NCI-H1092 (cell line): ENCODE data around the gene PRDM16.
"Not testable (repeated sequence)": the region's sequence is repeated elsewhere in the genome, so short reads cannot be mapped to it uniquely, and the experiment has no call there.

Source experiments
- DNase-seq: peaks from one replicate; lab custom pipeline; 2025; lab: John Stamatoyannopoulos, UW

The PRDM16 gene

DNA sequence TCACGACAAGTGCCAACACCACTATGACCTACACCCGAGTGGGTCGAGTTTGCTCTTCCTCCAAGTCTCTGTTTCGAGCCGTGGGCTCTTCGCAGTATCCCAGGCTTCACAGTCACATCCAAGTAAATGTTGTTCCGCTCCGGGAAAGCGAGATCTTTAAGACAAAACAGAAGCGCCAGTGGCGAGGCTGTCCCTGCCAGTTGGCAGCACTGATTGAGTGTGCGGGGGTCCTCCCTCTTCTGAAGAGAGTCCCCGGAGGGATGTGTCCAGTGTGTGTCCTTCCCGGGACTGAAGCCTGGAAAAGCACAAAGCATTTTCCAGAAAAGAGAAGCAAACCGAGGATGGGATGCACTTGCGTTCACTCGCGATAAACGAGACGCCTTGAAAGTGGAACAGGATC lies 158.9 kb downstream of the PRDM16 start:
- DNase-seq: no peak

DNA sequence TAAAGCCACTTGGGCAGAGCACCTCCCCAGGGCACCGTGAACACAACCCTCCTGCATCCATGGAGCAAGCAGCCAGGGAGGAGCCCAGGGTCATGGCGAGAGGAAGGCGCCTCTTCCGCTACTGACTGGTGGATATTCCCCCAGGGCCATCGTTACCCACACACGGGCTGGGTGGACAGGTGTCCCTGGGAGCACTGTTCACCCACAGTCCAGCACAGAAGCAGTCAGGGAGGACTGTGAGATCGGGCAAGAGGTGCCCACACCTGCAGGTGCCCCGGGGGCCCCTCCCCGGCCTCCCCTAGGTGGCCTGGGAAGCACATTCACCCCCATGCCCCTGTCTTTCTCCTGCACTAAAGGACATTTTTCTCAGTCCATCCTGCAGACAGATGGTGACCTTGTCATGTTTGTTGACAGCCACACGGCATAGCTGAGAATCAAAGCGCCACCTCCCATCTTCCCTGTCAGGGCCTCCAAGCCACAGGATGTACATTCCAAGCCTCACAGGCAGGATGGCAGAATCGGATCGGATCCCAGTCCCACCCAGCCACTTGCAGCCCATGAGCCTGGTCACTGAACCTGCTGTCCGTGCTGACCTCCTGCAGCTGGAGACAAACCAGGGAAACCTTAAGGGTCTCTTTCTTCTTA lies 160.2 kb downstream of the PRDM16 start:
- DNase-seq: no peak

DNA sequence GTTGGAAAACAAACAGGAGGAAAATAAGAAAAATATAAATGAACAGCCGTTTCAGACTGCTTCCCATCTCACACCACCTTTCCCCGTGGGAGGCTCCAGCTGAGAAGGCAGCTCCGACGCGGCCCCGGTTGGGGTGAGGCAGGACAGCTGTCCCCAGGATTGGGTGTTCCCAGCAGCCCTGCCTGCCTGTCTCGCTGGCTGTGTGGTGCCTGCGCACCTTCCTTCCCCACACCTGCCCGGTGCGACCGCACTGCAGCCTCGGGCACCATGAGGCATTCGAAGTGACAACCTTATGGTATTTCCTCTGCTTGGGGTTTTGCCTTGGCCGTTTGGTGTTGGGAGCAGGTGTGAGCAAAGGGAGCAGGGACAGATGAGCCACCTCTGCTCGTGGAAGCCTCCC lies 161.6 kb downstream of the PRDM16 start:
- DNase-seq: no peak

- no peak for DNase-seq
Measured at GRCh38 chr1:3231245-3231644, 162.2 kb downstream of the PRDM16 start.

DNA sequence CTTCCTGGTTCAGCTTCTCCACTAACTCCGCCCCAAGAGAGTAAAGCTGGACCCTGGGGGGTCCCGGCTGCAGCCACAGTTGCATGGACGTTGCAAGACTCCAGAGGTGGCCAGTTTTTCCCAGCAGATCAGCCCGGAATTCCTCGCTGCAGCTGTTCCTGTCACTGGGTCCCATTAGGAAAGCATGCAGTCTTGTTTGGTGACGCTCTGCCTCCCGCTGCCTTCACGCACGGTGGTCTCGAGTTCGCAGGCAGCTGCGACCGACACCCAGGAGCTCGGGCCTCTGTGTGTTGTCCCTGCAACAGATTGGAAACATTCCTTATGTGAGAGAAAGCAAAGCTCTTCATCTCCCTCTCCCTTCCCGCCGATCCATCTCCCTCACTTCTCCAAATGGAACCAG lies 162.8 kb downstream of the PRDM16 start:
- DNase-seq: no peak

DNA sequence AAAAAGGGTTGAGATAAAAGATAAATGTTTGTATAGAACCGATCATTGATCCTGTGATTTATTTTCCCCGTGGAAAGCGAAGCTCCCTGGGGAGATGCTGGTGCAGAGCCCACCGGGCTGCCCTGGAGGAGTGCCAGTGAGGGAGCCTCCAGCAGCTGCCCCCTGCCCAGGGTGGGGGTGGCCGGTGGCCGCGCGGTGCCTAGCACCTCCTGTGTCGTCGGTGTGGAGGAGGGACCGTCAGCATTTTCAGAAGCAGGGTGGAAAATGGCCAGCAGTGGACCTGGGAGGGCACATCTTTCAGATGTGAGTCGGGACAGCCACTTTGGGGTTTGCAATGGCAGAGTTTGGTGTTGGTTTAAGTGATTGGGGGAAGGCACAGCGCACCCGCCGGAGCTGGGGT lies 164.0 kb downstream of the PRDM16 start:
- DNase-seq: no peak

- no peak for DNase-seq
Measured at GRCh38 chr1:3233551-3233950, 164.5 kb downstream of the PRDM16 start.

DNA sequence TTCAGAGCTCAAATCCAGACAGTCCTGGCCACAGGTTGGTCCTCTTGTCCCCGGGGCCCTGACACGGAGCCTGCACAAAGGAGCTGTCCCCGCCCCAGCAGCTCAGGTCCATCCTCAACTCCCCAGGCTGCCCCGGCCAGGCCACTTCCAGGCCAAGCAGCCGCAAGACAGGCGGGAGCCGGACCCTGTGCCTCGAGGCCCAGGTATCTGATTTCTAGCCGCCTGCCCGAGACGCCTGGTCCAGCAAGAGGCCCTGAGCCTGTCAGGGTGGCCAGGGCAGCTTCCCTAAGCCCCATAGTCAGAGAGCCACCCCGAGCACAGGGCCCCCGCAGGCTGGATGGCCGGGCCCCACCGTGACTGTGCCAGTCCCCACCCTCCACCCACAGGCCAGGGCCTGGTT lies 165.3 kb downstream of the PRDM16 start:
- DNase-seq: no peak

DNA sequence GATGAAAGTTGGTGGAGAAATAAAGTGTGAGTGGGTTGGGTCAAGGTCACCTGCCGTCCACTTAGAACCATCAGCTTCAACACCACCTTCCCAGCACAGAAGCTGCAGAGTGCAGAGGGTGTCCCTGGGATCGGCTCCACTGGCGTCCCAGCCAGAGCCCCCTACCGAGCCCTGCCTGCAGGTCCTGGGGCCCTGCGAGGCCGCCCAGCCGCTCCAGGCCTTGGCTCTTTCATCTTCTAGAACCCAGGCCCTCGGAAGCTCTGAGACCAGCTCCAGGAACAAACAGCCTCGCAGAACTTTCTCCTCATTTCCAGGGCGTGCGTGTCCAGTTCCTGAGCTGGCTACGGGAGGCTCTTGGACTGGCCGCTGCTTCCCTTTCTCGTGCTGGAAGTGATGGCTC lies 166.0 kb downstream of the PRDM16 start:
- DNase-seq: no peak

- DNase-seq: no peak
Measured at GRCh38 chr1:3235496-3235895, 166.5 kb downstream of the PRDM16 start.

DNA sequence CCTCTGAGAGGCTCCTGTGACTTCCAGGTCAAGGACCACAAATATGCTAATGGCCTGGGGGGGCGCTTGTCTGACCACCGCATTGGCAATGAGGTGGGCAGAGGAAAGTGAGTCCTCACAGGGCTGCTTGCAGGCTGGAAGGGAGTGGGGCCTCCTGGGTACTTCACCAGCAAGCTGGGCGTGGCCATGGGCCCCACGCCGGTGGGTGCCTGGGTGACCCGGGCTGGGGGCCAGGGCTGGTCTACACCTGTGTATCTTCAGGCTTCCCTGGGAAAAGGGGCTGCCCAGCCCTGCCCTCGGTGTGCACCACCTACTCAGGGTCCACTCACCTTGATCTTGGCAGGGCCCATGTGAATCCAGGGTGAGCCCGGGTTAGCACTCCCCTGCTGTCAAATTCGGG lies 167.4 kb downstream of the PRDM16 start:
- no peak for DNase-seq

GRCh38 chr1:3236955-3237354 lies 168.0 kb downstream of the PRDM16 start:
- no peak for DNase-seq

DNA sequence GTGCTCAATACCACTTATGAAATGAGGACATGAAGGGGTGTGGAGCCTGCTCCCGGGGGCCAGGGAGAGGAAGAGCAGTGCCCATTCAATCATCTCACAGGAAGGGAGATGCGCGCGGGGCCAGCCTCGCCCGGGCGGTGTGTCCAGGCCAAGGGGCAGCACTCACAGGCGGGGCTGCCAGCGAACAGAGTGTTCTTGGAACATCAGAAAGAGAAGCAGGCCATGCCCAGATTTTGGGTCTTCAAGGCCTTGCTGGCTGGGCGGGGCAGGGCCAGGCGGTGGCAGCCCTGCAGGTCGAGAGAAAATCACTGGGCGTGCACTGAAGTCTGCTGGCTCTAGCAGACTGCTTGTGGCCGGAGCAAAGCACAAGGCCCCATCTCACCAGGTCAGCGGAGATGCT lies 168.6 kb downstream of the PRDM16 start:
- DNase-seq: no peak

- no peak for DNase-seq
Measured at GRCh38 chr1:3237994-3238702, 169.1 kb downstream of the PRDM16 start.

GRCh38 chr1:3238703-3239278 lies 169.8 kb downstream of the PRDM16 start:
- DNase-seq: no peak

DNA sequence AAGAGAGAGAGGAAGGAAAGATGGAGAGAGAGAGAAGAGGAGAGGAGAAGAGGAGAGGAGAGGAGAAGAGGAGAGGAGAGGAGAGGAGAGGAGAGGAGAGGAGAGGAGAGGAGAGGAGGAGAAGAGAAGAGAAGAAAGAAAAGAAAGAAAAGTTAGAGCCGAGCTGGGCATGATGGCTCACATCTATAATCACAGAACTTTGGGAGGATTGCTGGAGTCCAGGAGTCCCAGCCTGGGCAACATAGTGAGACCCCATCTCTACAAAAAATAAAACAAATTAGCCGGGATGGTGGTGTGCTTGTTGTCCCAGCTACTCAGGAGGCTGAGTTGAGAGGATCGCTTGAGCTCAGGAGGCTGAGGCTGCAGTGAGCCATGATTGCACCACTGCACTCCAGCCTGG lies 171.0 kb downstream of the PRDM16 start:
- not testable (repeated sequence) for DNase-seq

DNA sequence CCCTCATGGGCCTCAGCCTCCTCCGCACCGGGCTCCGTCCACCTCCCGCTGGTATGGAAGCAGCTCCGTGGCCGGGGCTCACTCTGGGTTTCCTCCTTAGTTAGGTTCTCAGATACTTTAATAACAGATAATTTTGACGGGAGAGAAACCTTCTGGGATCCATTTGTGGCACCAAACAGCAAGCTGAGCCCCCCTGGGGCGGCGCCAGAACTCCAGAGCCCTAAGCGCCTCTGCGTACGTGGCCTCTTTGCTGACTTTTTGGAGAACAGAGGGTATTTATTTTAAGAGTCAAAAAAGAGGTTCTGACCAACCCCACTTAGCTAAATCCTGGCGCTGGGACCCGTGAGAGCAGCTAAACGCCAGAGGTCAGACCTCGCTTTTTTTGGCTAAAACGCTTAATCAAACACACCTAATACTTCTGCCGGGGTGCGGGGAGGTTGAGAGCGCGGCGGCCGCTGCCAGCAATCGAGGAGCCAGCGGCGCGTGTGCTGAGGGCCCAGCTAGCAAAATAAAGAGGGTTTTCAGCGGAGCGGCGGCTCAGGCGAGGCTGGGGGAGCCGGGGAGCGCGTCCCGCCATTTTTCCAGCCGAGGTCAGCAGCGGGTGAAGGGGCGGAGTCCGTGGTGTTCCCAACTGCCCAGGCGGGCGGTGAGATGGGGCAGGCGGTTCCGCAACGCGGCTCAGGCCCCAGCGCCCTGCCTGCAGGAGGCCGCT lies 171.7 kb downstream of the PRDM16 start:
- no peak for DNase-seq

DNA sequence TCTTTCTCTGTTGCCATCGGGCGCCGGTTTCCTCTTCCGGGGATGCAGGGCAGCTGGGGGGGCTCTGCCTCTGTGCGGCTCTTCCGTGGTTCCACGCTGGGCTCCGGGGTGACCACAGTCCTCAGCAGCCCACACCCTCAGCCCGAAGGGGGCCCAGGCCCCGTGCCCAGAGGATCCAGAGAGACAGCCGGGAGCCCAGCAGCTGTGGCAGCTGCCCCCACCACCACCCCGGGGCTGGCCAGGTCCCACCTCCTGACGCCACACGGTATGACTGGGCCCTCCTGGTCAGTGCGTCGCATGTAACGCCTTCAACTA lies 172.2 kb downstream of the PRDM16 start:
- no peak for DNase-seq

GRCh38 chr1:3241673-3242407 lies 172.8 kb downstream of the PRDM16 start:
- no peak for DNase-seq

DNA sequence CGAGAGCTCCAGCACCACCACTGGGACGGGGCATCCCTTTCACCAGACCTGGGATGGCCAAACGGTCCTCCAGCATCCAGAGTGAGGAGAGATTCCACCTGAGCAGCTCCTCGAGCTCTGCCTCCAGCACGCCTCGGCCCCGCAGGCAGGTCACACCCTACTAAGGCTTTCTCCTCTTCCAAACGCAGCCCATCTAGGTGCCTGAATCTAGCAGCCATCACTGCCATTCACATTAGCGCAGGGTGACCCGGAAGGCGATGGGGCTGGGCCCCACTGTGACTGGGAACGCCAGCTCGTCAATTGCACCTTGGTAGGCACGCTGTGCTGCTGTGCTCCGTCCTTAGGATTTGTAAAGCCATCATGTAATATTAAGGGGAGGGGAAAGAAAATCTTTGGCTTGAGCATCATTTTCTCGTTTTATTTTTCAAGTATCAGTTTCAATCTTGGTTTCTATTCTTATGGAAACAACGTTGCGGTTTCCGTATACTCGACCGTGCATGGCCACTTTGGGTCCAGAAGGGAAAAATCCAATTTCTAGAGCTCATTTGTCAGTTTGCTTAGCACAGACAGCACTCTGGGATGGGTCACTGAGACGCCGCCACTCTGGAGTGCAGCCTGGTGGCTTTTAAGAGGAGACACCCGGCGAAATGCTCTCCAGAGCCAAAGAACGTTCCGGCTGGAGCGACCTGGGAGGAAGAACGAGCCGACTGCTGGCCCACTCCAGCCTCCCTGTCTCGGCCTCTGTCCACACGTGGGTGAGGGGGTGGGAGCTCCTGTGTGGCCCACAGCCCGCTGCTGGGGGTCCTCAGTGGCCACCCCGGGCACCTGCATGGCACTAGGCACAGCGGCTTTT lies 173.6 kb downstream of the PRDM16 start:
- DNase-seq: no peak

- no peak for DNase-seq
Measured at GRCh38 chr1:3243304-3243703, 174.3 kb downstream of the PRDM16 start.
